Measurements from ENCODE around the gene POLR2A.

POLR2A gene

GRCh38 chr17:7484067-7484918, at the start of gene POLR2A:
TSS of gene POLR2A (plus strand) at chr17:7484366.
- DNase-seq (ENCODE audit: low read depth in 2 of 2) = peak; percentile 95 to 97

GRCh38 chr17:7435676-7436555, 48.2 kb upstream of the POLR2A start:
- peak in 1 of 2 donors; percentile 38 for DNase-seq (ENCODE audit: low read depth in 2 of 2)

- peak; percentile 50 to 67 for DNase-seq (ENCODE audit: low read depth in 2 of 2)
These were observed 47.4 kb upstream of the POLR2A start for GRCh38 chr17:7436556-7437368.

- DNase-seq (ENCODE audit: low read depth in 2 of 2) = no peak
These were observed 46.8 kb upstream of the POLR2A start for GRCh38 chr17:7437369-7437863.

- DNase-seq (ENCODE audit: low read depth in 2 of 2) = peak in 1 of 2 donors; percentile 35
These were observed 46.1 kb upstream of the POLR2A start for GRCh38 chr17:7437950-7438614.

GRCh38 chr17:7438656-7439460, 45.3 kb upstream of the POLR2A start:
- DNase-seq (ENCODE audit: low read depth in 2 of 2) = no peak

GRCh38 chr17:7439462-7440112, 44.6 kb upstream of the POLR2A start, which contains the start of gene FGF11:
TSS of gene FGF11 (plus strand) at chr17:7439512. CDS start at chr17:7439621, 109 bp downstream.
- DNase-seq (ENCODE audit: low read depth in 2 of 2) = no peak

GRCh38 chr17:7440113-7440833, 43.9 kb upstream of the POLR2A start:
- no peak for DNase-seq (ENCODE audit: low read depth in 2 of 2)

GRCh38 chr17:7440834-7441195, 43.4 kb upstream of the POLR2A start:
- DNase-seq (ENCODE audit: low read depth in 2 of 2) = no peak

GRCh38 chr17:7441266-7441665, 42.9 kb upstream of the POLR2A start:
- DNase-seq (ENCODE audit: low read depth in 2 of 2) = no peak

- no peak for DNase-seq (ENCODE audit: low read depth in 2 of 2)
These were observed 42.0 kb upstream of the POLR2A start for GRCh38 chr17:7442142-7442541.

- no peak for DNase-seq (ENCODE audit: low read depth in 2 of 2)
These were observed 40.4 kb upstream of the POLR2A start for GRCh38 chr17:7443499-7444485.

- no peak for DNase-seq (ENCODE audit: low read depth in 2 of 2)
These were observed 39.2 kb upstream of the POLR2A start, which contains the start of gene CHRNB1 for GRCh38 chr17:7444682-7445618. TSS of gene CHRNB1 (plus strand) at chr17:7445061. CDS start at chr17:7445128, 67 bp downstream.

GRCh38 chr17:7445619-7445968, 38.6 kb upstream of the POLR2A start:
- DNase-seq (ENCODE audit: low read depth in 2 of 2) = no peak

- DNase-seq (ENCODE audit: low read depth in 2 of 2) = no peak
These were observed 35.7 kb upstream of the POLR2A start for GRCh38 chr17:7448461-7448860.

GRCh38 chr17:7459961-7460545, 24.1 kb upstream of the POLR2A start:
- no peak for DNase-seq (ENCODE audit: low read depth in 2 of 2)
